GM21619 (cell line): ENCODE data around the gene TGM4.

Experiments used
- ATAC-seq: cut with Tn5 transposase; IDR thresholded peaks from one replicate; pipeline ENCODE4 v1.9.1; 2021; ENCODE audit not compliant: unreplicated experiment

TGM4 gene

GRCh38 chr3:44877333-44877732 is 2.9 kb downstream of the TGM4 start:
- ATAC-seq: no peak

DNA sequence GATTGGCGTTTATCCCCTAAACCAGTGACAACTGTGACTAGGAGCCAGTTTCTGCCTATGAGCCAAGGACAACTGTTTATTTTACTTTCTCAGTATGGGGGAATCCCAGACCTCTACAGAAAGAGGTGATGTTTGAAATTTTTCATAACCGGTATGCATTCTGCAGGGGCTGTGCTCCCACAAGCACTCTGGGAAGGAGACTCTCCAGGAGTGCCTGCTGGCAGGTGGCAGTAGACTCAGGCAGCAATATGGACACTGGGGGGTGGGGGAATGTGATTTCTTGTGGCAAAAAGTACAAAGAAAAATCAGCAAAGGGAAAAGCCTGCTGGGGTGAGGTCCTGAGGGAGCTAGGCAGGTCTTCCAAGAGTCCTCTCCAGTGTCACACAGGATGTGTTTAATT is 5.9 kb downstream of the TGM4 start:
- no peak for ATAC-seq

DNA sequence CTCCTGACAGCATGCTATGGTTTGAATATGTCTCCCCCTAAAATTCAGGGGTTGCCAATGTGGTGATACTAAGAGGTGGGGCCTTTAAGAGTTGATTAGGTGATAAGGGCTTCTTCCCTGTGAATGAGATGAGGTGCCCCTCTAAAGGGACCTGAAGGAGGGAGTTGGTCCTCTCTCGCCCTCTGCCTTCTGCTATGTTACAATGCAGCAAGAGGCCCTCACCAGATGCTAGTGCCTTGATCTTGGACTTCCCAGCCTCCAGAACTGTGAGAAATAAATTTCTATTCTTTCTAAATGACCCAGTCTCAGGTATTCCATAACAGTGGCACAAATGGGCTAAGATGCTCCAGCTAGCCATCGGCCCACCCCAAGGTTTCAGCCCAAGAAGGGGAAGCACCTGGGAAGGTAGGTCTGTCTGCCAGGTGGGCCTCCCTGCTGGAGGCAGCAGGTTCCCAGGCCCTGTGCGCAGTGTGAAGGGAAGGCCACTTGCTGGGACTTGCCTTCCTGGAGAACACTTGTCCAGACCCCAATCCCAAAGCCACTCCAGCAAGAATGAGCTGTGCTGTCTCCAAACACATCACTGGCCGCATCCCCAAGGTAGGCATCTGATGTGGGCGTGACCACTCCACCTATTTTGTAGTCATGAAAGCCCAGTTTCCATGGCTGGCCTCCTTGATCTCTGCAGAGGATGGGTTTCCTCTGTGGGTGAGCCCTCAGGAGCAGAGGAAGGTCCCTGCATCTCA is 9.0 kb downstream of the TGM4 start:
- no peak for ATAC-seq

DNA sequence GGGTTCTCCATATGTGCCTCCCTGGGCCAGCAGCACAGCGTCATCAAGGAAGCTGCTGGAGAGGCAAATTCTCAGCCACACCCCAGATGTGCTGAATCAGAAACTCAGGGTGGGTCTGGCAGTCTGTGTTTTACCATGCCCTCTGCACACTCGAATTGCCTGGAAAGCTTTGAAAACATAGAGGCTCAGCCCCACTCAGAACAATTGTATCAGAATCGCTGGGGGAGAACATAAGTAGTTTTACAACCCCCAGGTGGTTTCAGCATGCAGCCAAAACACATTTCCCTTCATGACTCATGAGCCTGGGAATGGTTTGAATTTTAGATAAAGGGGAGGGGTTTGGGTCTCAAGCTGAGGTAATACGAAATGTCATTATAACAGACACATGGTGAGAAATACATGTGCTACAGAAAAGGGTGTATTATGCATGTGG is 9.6 kb downstream of the TGM4 start:
- no peak for ATAC-seq

GRCh38 chr3:44885618-44886017 is 11.2 kb downstream of the TGM4 start:
- ATAC-seq: no peak

GRCh38 chr3:44886561-44886960 is 12.2 kb downstream of the TGM4 start:
- ATAC-seq: no peak

DNA sequence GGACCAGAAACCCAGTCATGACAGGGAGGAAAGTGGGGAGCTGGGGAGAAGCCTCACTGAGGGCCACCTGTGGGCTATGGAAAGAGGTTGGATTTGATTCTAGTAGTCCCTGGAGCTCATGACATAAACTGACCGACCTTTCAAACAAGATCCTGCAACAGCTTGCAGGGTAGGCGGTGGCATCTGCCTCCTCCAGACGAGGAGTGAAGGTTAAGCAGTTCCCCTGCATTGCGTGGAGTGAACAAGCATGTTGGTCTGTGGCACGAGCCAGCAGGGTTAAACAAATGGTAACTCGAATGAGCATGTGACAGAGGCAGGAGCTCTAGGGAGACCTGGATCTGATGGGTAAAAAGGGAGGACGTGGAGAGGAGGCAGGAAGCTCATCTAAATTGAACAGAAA is 12.7 kb downstream of the TGM4 start:
- no peak for ATAC-seq

DNA sequence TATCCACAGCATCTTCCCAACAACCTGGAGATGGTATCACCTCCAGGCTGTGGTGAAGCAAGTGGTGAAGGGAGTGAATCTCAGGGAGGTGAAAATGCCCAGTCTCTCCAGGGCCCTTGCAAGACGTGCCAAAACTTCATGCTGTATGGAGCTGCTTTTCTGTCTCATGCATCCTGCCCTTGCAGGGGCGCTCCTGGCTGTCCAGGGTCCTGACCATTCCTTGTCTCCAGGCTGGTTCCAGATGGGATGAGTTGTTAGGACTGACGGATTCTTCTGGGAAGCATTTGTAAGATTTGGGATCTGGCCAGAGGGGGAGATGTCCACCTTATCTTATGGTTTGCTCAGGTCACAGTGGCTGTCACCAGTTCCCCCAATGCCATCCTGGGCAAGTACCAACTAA is 15.8 kb downstream of the TGM4 start:
- ATAC-seq: no peak

DNA sequence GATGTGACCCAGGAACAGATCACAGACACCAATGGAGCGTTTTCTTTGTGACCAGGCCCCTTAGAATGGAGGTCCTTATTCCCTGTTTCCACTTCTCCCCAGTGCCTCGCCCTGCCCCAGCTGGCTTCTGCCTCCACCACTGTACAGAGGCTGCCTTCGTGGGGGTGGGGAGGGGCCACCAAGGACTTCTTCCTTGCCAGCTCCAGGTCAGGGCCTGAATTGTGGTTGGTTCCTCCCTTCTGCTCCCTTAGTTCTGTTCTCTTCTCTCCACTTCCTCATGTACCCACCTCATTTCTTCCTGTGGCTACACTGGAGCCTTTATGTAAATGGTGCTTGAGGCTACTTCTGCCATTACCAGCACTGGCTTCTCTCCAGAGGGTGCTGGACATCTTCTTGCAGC is 16.4 kb downstream of the TGM4 start:
- ATAC-seq: no peak

DNA sequence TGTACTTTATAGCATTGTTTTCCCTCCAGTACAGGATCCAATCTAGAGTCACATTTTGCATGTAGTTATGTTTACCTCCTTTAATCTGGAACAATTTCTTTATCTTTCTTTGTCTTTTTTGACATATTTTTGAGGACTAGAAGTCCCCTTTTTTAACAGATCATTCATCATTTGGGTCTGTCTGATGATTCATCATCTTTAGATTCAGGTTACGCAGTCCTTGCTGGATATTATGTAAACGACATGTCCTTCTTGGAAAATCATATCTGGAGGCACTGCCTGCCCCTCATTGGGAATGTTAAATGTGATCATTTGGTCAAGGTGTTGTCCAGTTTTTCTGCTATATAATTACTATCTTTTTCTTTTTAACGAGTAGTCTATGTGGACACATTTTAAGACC is 18.3 kb downstream of the TGM4 start:
- no peak for ATAC-seq

- no peak for ATAC-seq
These were observed 18.7 kb downstream of the TGM4 start for GRCh38 chr3:44893097-44893496.

DNA sequence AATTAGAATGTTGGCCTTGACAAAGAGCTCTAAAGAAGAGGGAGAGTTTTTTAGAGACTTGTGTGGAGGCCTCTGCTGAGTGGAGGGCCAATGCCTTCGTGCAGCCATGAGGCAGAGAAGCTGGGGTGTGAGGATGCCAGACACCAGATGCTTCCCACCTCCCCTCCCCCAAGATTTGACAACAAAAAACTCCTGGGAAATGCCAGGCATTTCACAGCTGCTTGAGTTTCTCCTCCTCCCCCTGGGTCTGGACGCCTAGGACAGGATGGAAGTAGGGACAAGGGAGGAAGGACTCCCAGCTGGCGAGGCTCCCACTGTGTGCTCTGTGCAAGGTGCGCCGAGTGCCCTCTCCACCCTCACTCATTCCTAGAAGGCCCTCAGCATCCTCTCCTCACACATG is 20.1 kb downstream of the TGM4 start:
- no peak for ATAC-seq

DNA sequence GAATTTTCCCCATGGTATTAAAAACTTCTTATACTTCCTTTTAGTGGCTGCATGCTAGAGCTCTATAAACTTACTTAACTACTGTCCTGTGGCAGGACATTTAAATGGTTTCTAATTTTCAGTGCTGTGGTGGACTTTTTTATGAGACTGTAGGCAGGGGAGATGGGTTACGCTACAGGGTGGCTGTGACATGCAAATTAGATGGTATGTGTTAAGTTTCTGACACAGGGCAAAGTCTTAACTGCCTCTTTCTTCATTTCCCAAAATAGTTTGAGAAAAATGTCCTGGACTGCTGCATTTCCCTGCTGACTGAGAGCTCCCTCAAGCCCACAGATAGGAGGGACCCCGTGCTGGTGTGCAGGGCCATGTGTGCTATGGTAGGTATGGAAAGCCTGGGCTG is 22.0 kb downstream of the TGM4 start:
- ATAC-seq: no peak

DNA sequence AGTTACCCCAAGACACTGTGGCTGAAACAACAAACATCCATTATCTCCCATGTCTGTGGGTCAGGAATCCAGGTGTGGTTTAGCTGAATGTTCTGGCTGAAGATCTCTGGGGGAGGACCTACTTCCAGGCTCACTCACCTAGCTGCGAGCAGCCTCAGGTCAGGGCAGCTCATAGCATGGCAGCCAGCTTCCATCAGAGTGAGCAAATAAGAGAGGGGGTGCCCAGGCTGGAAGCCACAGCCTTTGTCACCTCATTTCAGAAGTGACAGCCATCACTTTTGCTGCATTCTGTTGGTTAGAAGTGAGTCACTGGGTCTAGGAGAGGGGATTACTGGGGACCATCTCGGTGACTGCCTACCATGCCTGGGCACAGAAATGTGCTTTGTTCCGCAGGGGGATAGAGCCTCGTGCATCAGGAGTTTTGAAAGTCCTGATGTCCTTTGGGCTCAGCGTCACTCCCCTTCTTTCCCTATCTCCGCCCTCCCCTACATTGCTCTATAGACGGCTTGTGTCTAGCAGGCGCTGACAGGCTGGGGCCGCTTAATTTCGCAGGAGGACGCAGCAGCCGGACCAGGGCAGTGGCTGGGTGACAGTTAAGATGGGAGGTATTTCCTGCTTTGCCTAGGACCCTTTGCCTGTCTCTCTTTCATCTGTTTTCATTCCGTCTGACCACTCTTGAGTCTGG is 25.4 kb downstream of the TGM4 start:
- no peak for ATAC-seq

GRCh38 chr3:44902628-44903027 is 28.2 kb downstream of the TGM4 start:
- ATAC-seq: no peak

- no peak for ATAC-seq
These were observed 28.9 kb downstream of the TGM4 start for GRCh38 chr3:44903314-44903713.

- no peak for ATAC-seq
These were observed 29.3 kb downstream of the TGM4 start for GRCh38 chr3:44903751-44904150.

GRCh38 chr3:44905446-44906157 is 31.2 kb downstream of the TGM4 start:
- no peak for ATAC-seq

GRCh38 chr3:44906997-44907396 is 32.6 kb downstream of the TGM4 start:
- no peak for ATAC-seq

- ATAC-seq: no peak
These were observed 33.2 kb downstream of the TGM4 start for GRCh38 chr3:44907612-44908011.

GRCh38 chr3:44909063-44909462 is 34.7 kb downstream of the TGM4 start:
- no peak for ATAC-seq

DNA sequence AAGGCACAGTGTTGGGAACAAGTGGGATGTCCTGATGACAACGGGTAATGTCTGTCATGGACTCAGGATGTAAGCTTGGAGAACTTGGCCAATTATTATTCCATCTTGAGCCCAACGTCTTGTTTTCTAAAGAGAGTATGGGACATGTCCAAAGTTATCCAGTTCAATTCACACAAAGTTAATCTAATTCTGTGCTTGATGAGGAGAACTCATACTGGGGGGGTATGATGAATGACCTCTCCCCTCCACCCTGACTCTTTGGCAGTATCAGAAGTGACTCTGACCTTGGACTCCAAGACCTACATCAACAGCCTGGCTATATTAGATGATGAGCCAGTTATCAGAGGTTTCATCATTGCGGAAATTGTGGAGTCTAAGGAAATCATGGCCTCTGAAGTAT is 36.3 kb downstream of the TGM4 start:
- no peak for ATAC-seq
